ENCODE data around the gene HMOX1.

DNA sequence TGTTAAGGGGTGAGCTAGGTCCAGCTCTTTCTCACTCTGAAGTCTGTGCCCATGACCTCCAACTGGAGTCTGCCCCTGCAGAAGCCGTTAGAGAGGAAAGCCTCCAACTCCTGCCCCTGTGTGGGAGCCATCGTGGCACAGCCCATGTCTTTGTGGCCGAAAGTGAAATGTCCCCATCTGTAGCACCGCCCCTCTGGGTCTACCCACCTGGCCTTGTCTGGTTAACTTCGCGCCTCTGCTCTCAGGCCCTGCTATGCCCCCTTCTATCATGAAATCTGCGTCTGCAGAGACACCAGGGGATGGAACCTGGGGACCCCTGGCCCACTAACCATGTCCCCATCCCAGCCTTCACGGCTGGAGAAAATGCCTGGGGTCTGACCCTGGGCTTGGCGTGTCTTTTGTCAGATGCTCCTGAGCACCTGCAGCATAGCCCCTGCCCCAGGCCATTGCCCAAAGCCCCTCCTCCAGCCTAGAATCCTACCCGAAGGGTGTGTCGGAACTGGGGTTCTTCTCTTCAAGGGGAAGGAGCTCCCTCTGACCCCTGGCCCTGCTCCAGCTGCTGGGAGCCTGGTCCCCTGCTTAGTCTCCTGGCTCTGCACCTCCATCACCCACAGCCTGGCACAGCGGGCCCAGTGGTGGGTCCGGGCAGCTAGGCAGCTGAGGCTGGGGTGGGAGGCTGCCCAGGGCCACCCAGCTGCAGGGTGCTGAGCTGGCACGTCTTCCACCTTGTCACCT is 35.8 kb upstream of the HMOX1 start:
- TF ChIP-seq, protein P1, sequence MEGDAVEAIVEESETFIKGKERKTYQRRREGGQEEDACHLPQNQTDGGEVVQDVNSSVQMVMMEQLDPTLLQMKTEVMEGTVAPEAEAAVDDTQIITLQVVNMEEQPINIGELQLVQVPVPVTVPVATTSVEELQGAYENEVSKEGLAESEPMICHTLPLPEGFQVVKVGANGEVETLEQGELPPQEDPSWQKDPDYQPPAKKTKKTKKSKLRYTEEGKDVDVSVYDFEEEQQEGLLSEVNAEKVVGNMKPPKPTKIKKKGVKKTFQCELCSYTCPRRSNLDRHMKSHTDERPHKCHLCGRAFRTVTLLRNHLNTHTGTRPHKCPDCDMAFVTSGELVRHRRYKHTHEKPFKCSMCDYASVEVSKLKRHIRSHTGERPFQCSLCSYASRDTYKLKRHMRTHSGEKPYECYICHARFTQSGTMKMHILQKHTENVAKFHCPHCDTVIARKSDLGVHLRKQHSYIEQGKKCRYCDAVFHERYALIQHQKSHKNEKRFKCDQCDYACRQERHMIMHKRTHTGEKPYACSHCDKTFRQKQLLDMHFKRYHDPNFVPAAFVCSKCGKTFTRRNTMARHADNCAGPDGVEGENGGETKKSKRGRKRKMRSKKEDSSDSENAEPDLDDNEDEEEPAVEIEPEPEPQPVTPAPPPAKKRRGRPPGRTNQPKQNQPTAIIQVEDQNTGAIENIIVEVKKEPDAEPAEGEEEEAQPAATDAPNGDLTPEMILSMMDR (IDR thresholded peaks at IDR 0.05 in 4 of 5, conservative IDR thresholded peaks at IDR 0.05 in 1 of 5) = no peak
- no peak for TF ChIP-seq POLR2A (IDR thresholded peaks at IDR 0.05)
